IMR-90 (cell line): ENCODE results near the gene ARHGEF9. TPM values are rescaled to one million over a fixed set of nuclear protein-coding genes. Genes with fewer than 3 reads are reported as not detected.

Source experiments
- ATAC-seq: fragments of 200-7000 bp; cut with Tn5 transposase; 2 replicates; pipeline ENCODE4 v1.9.1; 2020; ENCODE audit warnings: low read depth, mild to moderate bottlenecking, moderate library complexity
- BruUV-seq: library from RNA; stranded (reverse); fragments of 400-500 nt; replicated peaks from 2 replicates; lab custom pipeline; 2021; lab: Mats Ljungman, UMichigan
- CTCF ChIA-PET: fragments of 300-600 bp; formaldehyde crosslinking; extraction: SDS; loops from one replicate; lab custom pipeline; 2021; ENCODE audit warnings: antibody characterized with exemption; lab: Yijun Ruan, JAX
- POLR2A ChIA-PET: fragments of 300-600 bp; sonication (Branson Sonifier 250); formaldehyde crosslinking; loops from one replicate; lab custom pipeline; 2022; ENCODE audit warnings: antibody characterized with exemption; ENCODE audit not compliant: unreplicated experiment; lab: Charles Lee
- DNase-seq: peaks from one replicate; pipeline ENCODE4 v3.0.0; 2013
- H2AFZ ChIP-seq: replicated peaks from 2 replicates; pipeline ENCODE3; 2013; ENCODE audit warnings: low read length, mild to moderate bottlenecking; ENCODE audit not compliant: poor library complexity
- H2AK5ac ChIP-seq: 2 replicates; pipeline ENCODE4 v1.6.1; 2013; ENCODE audit warnings: low read depth, low read length, inconsistent platforms
- H2AK9ac ChIP-seq: replicated peaks from 2 replicates; pipeline ENCODE3; 2013; ENCODE audit warnings: mild to moderate bottlenecking, low read depth, low read length, moderate library complexity; ENCODE audit not compliant: poor library complexity
- H2BK120ac ChIP-seq: 2 replicates; pipeline ENCODE4 v1.6.1; 2013; ENCODE audit warnings: low read depth, low read length, inconsistent platforms
- H2BK15ac ChIP-seq: 3 replicates; pipeline ENCODE4 v1.6.1; 2013; ENCODE audit warnings: low read depth, low read length, inconsistent platforms
- H2BK20ac ChIP-seq: 2 replicates; pipeline ENCODE4 v1.6.1; 2013; ENCODE audit warnings: low read depth, mild to moderate bottlenecking, inconsistent platforms, low read length, moderate library complexity
- H2BK5ac ChIP-seq: 2 replicates; pipeline ENCODE4 v1.6.1; 2013; ENCODE audit warnings: mild to moderate bottlenecking, low read depth, low read length, inconsistent platforms; ENCODE audit not compliant: poor library complexity, severe bottlenecking
- H3K14ac ChIP-seq: replicated peaks from 2 replicates; pipeline ENCODE4 v1.6.1; 2013; ENCODE audit warnings: low read depth, low read length, inconsistent platforms
- H3K18ac ChIP-seq: 2 replicates; pipeline ENCODE4 v1.6.1; 2013; ENCODE audit warnings: low read depth, low read length, control low read depth
- H3K23ac ChIP-seq: 2 replicates; pipeline ENCODE4 v1.6.1; 2013; ENCODE audit warnings: low read depth, low read length, inconsistent platforms
- H3K27ac ChIP-seq: 2 replicates; pipeline ENCODE4 v1.5.1; 2013; ENCODE audit warnings: mild to moderate bottlenecking, control low read depth, low read length; ENCODE audit not compliant: insufficient read depth
- H3K27me3 ChIP-seq: 2 replicates; pipeline ENCODE4 v1.6.1; 2013; ENCODE audit warnings: low read length; ENCODE audit not compliant: control insufficient read depth, insufficient read depth
- H3K36me3 ChIP-seq: 2 replicates; pipeline ENCODE4 v1.6.1; 2013; ENCODE audit warnings: low read length, mixed read lengths; ENCODE audit not compliant: control insufficient read depth, insufficient read depth
- H3K4ac ChIP-seq: 2 replicates; pipeline ENCODE4 v1.6.1; 2013; ENCODE audit warnings: low read depth, low read length, inconsistent platforms
- H3K4me1 ChIP-seq: 2 replicates; pipeline ENCODE4 v1.6.1; 2013; ENCODE audit warnings: low read length, mixed read lengths; ENCODE audit not compliant: control insufficient read depth, insufficient read depth
- H3K4me2 ChIP-seq: 2 replicates; pipeline ENCODE4 v1.6.1; 2013; ENCODE audit warnings: low read depth, mild to moderate bottlenecking, control low read depth, low read length, moderate library complexity
- H3K4me3 ChIP-seq: 2 replicates; pipeline ENCODE4 v1.5.1; 2013; ENCODE audit warnings: low read depth, mild to moderate bottlenecking, control low read depth, low read length, moderate library complexity; ENCODE audit not compliant: insufficient read depth
- H3K56ac ChIP-seq: 2 replicates; pipeline ENCODE4 v1.6.1; 2013; ENCODE audit warnings: low read length, inconsistent platforms; ENCODE audit not compliant: insufficient read depth; ENCODE audit errors: extremely low read depth
- H3K79me1 ChIP-seq, 2 experiments: 2 replicates each; pipeline ENCODE4 v1.6.1; 2013; ENCODE audit warnings: low read length in 2 of 2, inconsistent platforms in 1 of 2, low read depth in 1 of 2
- H3K9ac ChIP-seq: 2 replicates; pipeline ENCODE4 v1.6.1; 2013; ENCODE audit warnings: low read depth, low read length, control low read depth
- H3K9me1 ChIP-seq: 2 replicates; pipeline ENCODE4 v1.6.1; 2013; ENCODE audit warnings: low read length, inconsistent platforms; ENCODE audit not compliant: insufficient read depth
- H3K9me3 ChIP-seq: 2 replicates; pipeline ENCODE4 v1.6.1; 2013; ENCODE audit warnings: low read length; ENCODE audit not compliant: control insufficient read depth, insufficient read depth
- H4K20me1 ChIP-seq: 2 replicates; pipeline ENCODE4 v1.6.1; 2013; ENCODE audit warnings: low read length, inconsistent platforms; ENCODE audit not compliant: insufficient read depth
- H4K5ac ChIP-seq: 2 replicates; pipeline ENCODE4 v1.6.1; 2013; ENCODE audit warnings: mild to moderate bottlenecking, low read depth, low read length, control low read depth
- H4K8ac ChIP-seq, 2 experiments: 2 replicates each; pipeline ENCODE4 v1.6.1; 2013; ENCODE audit warnings: low read depth in 2 of 2, low read length in 2 of 2, control low read depth in 1 of 2, inconsistent platforms in 1 of 2
- H4K91ac ChIP-seq: 2 replicates; pipeline ENCODE4 v1.6.1; 2013; ENCODE audit warnings: low read depth, low read length, inconsistent platforms; ENCODE audit not compliant: insufficient read depth
- BHLHE40 ChIP-seq: fragments of 150-350 bp; IDR thresholded peaks from 2 replicates; pipeline ENCODE4 v1.6.1; 2016; ENCODE audit warnings: mild to moderate bottlenecking, low read depth, low read length
- CEBPB ChIP-seq: IDR thresholded peaks from 2 replicates; pipeline ENCODE4 v1.6.1; 2012; ENCODE audit warnings: low read depth, low read length, improper control_type of control experiment
- CHD1 ChIP-seq: IDR thresholded peaks from 2 replicates; pipeline ENCODE4 v1.6.1; 2012; ENCODE audit warnings: low read depth, low read length, improper control_type of control experiment
- CTCF ChIP-seq: conservative IDR thresholded peaks from 2 replicates; pipeline ENCODE4 v1.5.1; 2012; ENCODE audit warnings: mild to moderate bottlenecking, low read depth, low read length, improper control_type of control experiment
- ELK1 ChIP-seq: fragments of 150-350 bp; IDR thresholded peaks from 2 replicates; pipeline ENCODE4 v1.6.1; 2016; ENCODE audit warnings: low read depth, mild to moderate bottlenecking, low read length, moderate library complexity, borderline replicate concordance
- FOS ChIP-seq: fragments of 150-350 bp; IDR thresholded peaks from 2 replicates; pipeline ENCODE4 v1.6.1; 2016; ENCODE audit warnings: low read depth, low read length
- MAFK ChIP-seq: IDR thresholded peaks from 2 replicates; pipeline ENCODE4 v1.6.1; 2012; ENCODE audit warnings: low read depth, low read length, improper control_type of control experiment
- MAZ ChIP-seq: IDR thresholded peaks from 2 replicates; pipeline ENCODE4 v1.6.1; 2012; ENCODE audit warnings: low read depth, mild to moderate bottlenecking, low read length, improper control_type of control experiment, moderate library complexity, borderline replicate concordance
- MXI1 ChIP-seq: IDR thresholded peaks from 2 replicates; pipeline ENCODE4 v1.6.1; 2012; ENCODE audit warnings: low read depth, mild to moderate bottlenecking, low read length, moderate library complexity, borderline replicate concordance
- NFE2L2 ChIP-seq: fragments of 150-350 bp; IDR thresholded peaks from 2 replicates; pipeline ENCODE4 v1.6.1; 2016; ENCODE audit warnings: low read depth, mild to moderate bottlenecking, low read length
- POLR2A ChIP-seq: IDR thresholded peaks from 2 replicates; pipeline ENCODE4 v1.6.1; 2012; ENCODE audit warnings: mild to moderate bottlenecking, low read depth, low read length
- RAD21 ChIP-seq: IDR thresholded peaks from 2 replicates; pipeline ENCODE4 v1.6.1; 2012; ENCODE audit warnings: low read length, improper control_type of control experiment
- RCOR1 ChIP-seq: IDR thresholded peaks from 2 replicates; pipeline ENCODE4 v1.6.1; 2012; ENCODE audit warnings: mild to moderate bottlenecking, low read length, improper control_type of control experiment; ENCODE audit not compliant: insufficient replicate concordance
- RFX5 ChIP-seq: IDR thresholded peaks from 2 replicates; pipeline ENCODE4 v1.8.0; 2012; ENCODE audit warnings: low read depth, mild to moderate bottlenecking, low read length, moderate library complexity
- SMC3 ChIP-seq: fragments of 150-350 bp; IDR thresholded peaks from 2 replicates; pipeline ENCODE4 v1.6.1; 2016; ENCODE audit warnings: low read depth, mild to moderate bottlenecking, antibody characterized with exemption, low read length, moderate library complexity
- USF2 ChIP-seq: fragments of 150-350 bp; IDR thresholded peaks from 2 replicates; pipeline ENCODE4 v1.6.1; 2017; ENCODE audit warnings: mild to moderate bottlenecking, antibody characterized with exemption, low read length, low read depth
- WGBS, 2 experiments: methylation state at CpG; one replicate each; pipeline versions ENCODE4 v1.1.5 to v1.1.7; 2013; ENCODE audit warnings: missing lambda C conversion rate in 2 of 2; ENCODE audit not compliant: insufficient read length in 1 of 2; ENCODE audit errors: extremely low coverage in 2 of 2; 5-methylcytosine and 5-hydroxymethylcytosine counted together
- dilution Hi-C: fragments of 300-500 bp; cut with HindIII; formaldehyde crosslinking; loops from one replicate; pipeline ENCODE4 v1.14.3; 2018; ENCODE audit warnings: low sequenced_read_pairs; ENCODE audit not compliant: unreplicated experiment
- in situ Hi-C: fragments of 300-500 bp; cut with MboI; formaldehyde crosslinking; loops from 3 replicates; pipeline ENCODE4 v1.14.3; 2019; ENCODE audit warnings: low sequenced_read_pairs, inconsistent platforms, mixed read lengths
- intact Hi-C: fragments of 100-400 bp; cut with micrococcal nuclease; formaldehyde crosslinking; loops from 2 replicates; pipeline ENCODE4 v1.10.0; 2022
- polyA plus RNA-seq, 3 experiments: library from polyadenylated mRNA; depleted of rRNA; stranded (reverse); fragments of >200 nt; gene quantifications; 2 replicates each; pipeline ENCODE4 v1.2.3, GENCODE V29; 2012; ENCODE audit warnings: low replicate concordance in 1 of 3
- total RNA-seq: library from RNA; depleted of rRNA; stranded (reverse); fragments of >200 nt; gene quantifications from 2 replicates; pipeline ENCODE4 v1.2.3, GENCODE V29; 2012

The ARHGEF9 gene
- total and polyA plus RNA-seq, 2 of the 4 experiments (the other 2 are of a cell fraction): 7.1 to 11.8 TPM

- DNase-seq: no peak
- TF ChIP-seq CHD1: no peak
- no peak for TF ChIP-seq MXI1
- TF ChIP-seq MAZ: no peak
- TF ChIP-seq NFE2L2: no peak
- TF ChIP-seq FOS: no peak
- TF ChIP-seq SMC3: no peak
- TF ChIP-seq CEBPB: no peak
- TF ChIP-seq CTCF: no peak
- TF ChIP-seq POLR2A: no peak
- no peak for TF ChIP-seq ELK1
- no peak for TF ChIP-seq RFX5
- no peak for TF ChIP-seq RAD21
- no peak for TF ChIP-seq MAFK
- TF ChIP-seq USF2: no peak
- no peak for TF ChIP-seq BHLHE40
- no peak for TF ChIP-seq RCOR1
- in situ Hi-C loops: loop anchor here (10.0 kb wide), 1 partner anchor 449 kb away; the partner anchor contains the start of gene AMER1
- H3K27ac ChIP-seq: no peak overlapping the region
- ChIA-PET POLR2A (no interaction called here), CTCF (no interaction called here)
- H2AFZ ChIP-seq: no peak overlapping the region
- no peak overlapping the region for H2BK5ac ChIP-seq
- H4K91ac ChIP-seq: no peak overlapping the region
- H2AK9ac ChIP-seq: no peak overlapping the region
- peak overlapping the region; percentile 74 to 80; a peak in 2 of 4 replicates for H4K8ac ChIP-seq
- no peaks in the 10 kb centered on the region for H3K9me3 ChIP-seq
- no peaks in the 10 kb centered on the region for H3K9me1 ChIP-seq
- peak overlapping the region; percentile 93; the same call in 1 of the 2 replicates for H3K4me2 ChIP-seq
- H2BK15ac ChIP-seq: no peak overlapping the region
- H3K4ac ChIP-seq: no peak overlapping the region; the same call in 1 of the 2 replicates
- no peak for ATAC-seq
- no peak overlapping the region for H2AK5ac ChIP-seq
- no peak overlapping the region for H3K18ac ChIP-seq
- H3K23ac ChIP-seq: no peak overlapping the region
- dilution Hi-C loops: no loop called here
- H3K4me1 ChIP-seq: no peaks in the 10 kb centered on the region
- WGBS, 2 experiments: no CpG with 5 or more reads among the region's 1 CpG
- H3K27me3 ChIP-seq: peaks cover 2% of the 10 kb centered on the region
- no TSS peak for BruUV-seq
- H3K36me3 ChIP-seq: no peaks in the 10 kb centered on the region
- H3K9ac ChIP-seq: no peak overlapping the region
- no peak overlapping the region for H3K4me3 ChIP-seq
- no peak overlapping the region for H3K14ac ChIP-seq
- H4K5ac ChIP-seq: no peak overlapping the region
- H2BK20ac ChIP-seq: no peak overlapping the region
- peaks cover 0 to 8% of the 10 kb centered on the region in 2 experiments; a peak in 1 of 4 replicates for H3K79me1 ChIP-seq
- no peak overlapping the region for H3K56ac ChIP-seq
- H2BK120ac ChIP-seq: no peak overlapping the region
- intact Hi-C loops: no loop called here
- H4K20me1 ChIP-seq: no peaks in the 10 kb centered on the region
These were observed 29.1 kb downstream of the ARHGEF9 start for GRCh38 chrX:63755892-63756291.
